Activated effector memory CD4-positive, alpha-beta T cell treated with anti-CD3 and anti-CD28 coated beads, Interleukin-2, amount 50 U/mL, for 16 hours (primary cell): ENCODE data around the gene GOLGA1.
"Not testable (repeated sequence)": the region's sequence is repeated elsewhere in the genome, so short reads cannot be mapped to it uniquely, and the experiment has no call there.

Experiments used
- DNase-seq: peaks from one replicate; pipeline ENCODE4 v3.0.0-alpha.2; 2020

The GOLGA1 gene

GRCh38 chr9:124855944-124856765 lies 84.7 kb downstream of the GOLGA1 start:
- DNase-seq: no peak

GRCh38 chr9:124855566-124855943 lies 85.3 kb downstream of the GOLGA1 start:
- no peak for DNase-seq

DNA sequence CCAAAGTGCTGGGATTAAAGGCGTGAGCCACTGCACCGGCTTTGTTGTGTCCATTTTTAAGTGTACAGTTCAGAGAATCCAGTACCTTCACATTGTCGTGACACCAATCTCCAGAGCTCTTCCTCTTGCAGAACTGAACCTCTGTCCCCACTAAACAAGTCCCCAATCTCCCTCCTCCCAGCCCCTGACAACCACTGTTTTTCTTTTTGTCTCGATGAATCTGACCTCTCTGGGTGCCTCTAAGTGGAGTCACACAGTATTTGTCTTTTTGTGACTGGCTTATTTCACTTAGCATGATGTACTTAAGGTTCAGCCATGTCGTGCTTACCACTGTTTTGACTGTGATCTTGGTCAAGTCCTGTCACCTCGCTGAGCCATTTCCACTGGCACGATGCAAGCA lies 86.1 kb downstream of the GOLGA1 start:
- DNase-seq: no peak

DNA sequence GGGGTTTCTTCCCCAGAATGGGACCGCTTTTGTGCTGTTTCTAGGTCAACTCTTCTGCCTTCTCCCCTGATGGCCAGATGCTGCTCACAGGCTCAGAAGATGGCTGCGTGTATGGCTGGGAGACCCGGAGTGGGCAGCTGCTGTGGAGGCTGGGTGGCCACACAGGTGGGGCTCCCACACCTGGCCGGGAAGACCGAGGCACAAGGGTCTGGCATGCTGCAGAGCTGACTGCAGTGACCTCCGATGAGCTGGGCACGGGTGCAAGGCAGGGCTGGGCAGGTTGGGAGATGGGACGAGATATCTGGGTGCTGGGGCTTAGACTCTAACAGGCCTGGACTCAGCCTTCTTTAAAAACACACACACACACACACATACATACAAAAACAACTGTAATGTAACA lies 86.7 kb downstream of the GOLGA1 start:
- no peak for DNase-seq

DNA sequence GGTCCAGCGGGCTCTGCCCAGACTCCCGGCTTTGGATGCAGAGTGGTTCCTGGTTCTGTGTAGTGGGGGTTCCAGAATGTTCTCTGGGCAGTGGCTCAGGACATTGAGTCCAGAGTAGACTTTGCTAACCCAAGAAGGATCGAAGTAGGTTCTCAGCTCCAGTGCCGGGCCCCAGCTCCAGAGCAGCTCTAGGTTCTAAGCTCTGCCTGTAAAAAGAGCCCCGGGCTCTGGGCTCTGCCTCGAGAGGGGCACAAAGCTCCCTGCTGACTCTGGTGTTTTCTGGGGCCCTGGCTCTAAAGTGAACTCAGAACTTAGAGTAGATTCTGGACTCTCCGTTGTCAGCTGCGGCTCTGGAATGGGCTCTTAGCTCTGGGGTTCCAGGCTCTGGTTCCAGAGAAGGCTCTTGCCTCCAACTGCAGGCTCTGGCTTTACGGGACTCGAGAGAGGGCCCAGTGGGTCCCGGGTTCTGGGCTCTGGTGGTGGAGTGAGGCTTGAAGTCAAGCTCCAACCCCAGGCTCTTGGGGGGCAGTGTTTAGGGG lies 87.2 kb downstream of the GOLGA1 start:
- no peak for DNase-seq

GRCh38 chr9:124852829-124853531 lies 87.9 kb downstream of the GOLGA1 start, which contains the start of gene WDR38:
TSS of gene WDR38 (plus strand) at chr9:124853460. CDS start at chr9:124853532, 72 bp downstream.
- DNase-seq: peak; percentile 93

GRCh38 chr9:124852121-124852828 lies 88.6 kb downstream of the GOLGA1 start:
- DNase-seq: no peak

- DNase-seq: no peak
Observed at GRCh38 chr9:124849801-124850200, 91.1 kb downstream of the GOLGA1 start.

- no peak for DNase-seq
Observed at GRCh38 chr9:124846969-124847368, 93.9 kb downstream of the GOLGA1 start.

DNA sequence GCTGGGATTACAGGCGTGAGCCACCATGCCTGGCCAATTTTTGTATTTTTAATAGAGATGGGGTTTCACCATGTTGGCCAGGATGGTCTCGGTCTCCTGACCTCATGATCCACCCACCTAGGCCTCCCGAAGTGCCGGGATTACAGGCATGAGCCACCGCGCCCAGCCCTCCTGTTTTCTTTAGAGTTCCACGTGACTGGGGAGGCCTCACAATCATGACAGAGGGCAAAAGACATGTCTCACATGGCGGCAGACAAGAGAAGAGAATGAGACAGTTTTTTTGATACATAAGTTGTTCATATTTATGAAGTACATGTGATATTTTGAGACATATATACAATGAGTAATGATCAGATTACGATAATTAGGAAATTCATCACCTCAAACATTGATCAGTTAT lies 94.4 kb downstream of the GOLGA1 start:
- not testable (repeated sequence) for DNase-seq

- no peak for DNase-seq
Observed at GRCh38 chr9:124844291-124844690, 96.6 kb downstream of the GOLGA1 start.

DNA sequence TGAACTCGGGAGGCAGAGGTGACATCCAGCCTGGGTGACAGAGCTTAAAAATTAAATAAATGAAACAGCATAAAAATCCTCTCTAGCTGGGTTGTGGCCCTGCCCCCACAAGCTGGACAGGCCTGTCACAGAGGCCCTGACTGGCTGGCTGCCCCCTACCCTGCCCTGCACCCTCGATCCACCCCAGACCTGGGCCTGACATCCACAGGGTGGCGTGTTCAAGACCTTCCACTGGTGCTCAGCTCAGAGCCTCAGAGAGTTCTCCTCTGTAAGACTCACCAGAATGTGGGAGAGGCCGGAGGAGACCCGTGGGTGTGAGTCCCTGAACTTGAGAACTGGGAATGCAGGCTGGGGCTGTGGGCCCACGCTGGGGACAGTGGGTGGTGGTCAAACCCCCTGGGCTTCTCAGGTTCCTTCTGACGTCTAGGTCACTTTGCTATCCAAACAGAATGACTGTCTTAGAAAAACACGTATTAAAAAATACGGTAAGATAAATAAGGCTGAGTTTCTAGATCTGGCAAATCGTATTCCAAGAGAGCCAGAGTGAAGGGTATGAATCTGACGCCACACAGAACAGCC lies 97.3 kb downstream of the GOLGA1 start:
- no peak for DNase-seq

DNA sequence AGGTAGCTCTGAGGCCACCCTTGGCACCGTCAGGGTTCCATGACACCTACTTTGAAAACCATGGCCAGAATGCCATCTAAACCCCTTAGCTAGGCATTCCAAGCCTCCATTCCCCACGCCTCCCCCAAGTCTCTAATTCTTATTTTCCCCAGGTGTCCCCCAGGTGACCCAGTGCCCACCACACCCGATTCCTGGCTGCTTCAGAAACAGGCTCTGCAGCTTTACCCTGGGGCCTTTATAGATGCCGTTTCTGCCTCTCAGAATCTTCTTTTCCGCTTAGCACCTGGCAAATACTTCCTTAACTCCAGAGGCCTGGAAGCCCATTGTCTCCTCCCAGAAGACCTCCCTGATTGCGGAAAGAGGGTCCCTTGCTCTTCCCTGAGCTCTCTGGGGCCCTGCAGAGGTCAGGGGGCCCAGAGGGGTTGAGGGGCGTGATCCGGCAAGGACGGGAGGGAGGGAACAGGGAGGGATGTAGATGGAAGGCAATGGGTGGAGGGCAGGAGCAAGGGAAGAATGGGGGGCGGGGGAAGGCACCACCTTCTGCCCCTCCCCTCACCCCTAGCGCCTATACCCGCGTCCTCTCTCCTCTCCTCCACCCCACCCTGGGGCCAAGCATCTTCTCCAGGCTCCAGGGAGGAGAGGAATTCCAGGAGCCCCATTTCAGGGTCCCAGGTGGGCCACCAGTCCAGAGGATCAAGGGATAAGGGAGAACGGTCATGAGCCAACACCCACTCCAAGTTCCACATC lies 99.6 kb downstream of the GOLGA1 start:
- no peak for DNase-seq

GRCh38 chr9:124840300-124840833 lies 100.5 kb downstream of the GOLGA1 start:
- DNase-seq: no peak

DNA sequence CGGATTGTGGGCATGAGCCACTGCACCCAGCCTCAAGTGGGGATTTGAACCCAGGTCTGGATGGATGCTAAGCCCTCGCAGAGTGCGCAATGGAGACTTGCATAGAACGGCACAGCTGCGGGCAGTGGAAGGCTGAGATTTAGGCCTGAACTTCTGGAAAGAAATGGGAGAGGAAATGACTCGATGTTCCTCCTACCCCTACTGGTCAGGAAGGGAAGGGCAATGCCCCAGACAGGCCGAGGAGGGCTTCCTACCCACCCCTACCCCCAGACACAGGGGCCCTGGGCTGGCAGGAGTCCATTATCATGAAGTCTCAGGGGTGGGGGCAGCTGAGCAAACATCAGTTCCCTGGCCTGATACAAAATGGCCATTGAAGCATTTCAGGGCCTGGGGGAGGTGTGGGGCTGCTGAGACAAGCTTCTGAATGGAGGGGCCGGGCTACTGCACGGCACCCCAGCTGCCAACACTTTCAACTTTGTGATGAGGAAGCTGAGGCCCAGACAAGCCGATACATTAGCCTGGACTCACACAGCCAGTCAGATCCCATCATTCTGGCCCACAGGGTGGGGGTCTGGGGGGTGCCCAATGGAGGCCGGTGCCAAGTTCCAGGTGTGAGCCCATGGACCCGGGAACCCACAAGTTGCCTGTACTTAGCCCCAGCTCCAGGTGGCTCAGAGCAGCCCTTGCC lies 101.1 kb downstream of the GOLGA1 start:
- no peak for DNase-seq

DNA sequence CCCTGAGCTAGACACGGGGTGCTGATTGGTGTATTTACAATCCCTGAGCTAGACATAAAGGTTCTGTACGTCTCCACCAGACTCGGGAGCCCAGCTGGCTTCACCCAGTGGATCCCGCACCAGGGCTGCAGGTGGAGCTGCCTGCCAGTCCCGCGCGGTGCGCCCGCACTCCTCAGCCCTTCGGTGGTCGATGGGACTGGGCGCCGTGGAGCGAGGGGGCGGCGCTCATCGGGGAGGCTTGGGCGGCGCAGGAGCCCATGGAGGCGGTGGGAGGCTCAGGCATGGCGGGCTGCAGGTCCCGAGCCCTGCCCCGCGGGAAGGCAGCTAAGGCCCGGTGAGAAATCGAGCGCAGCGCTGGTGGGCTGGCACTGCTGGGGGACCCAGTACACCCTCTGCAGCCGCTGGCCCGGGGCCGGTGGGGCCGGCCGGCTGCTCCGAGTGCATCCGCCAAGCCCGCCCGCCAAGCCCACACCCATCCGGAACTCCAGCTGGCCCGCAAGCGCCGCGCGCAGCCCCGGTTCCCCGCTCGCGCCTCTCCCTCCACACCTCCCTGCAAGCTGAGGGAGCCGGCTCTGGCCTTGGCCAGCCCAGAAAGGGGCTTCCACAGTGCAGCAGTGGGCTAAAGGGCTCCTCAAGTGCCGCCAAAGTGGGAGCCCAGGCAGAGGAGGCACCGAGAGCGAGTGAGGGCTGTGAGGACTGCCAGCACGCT lies 102.2 kb downstream of the GOLGA1 start:
- DNase-seq: not testable (repeated sequence)

GRCh38 chr9:124838132-124838531 lies 102.8 kb downstream of the GOLGA1 start:
- DNase-seq: not testable (repeated sequence)

- DNase-seq: no peak
Observed at GRCh38 chr9:124835026-124835557, 105.8 kb downstream of the GOLGA1 start.

GRCh38 chr9:124834591-124834990 lies 106.3 kb downstream of the GOLGA1 start:
- DNase-seq: no peak

DNA sequence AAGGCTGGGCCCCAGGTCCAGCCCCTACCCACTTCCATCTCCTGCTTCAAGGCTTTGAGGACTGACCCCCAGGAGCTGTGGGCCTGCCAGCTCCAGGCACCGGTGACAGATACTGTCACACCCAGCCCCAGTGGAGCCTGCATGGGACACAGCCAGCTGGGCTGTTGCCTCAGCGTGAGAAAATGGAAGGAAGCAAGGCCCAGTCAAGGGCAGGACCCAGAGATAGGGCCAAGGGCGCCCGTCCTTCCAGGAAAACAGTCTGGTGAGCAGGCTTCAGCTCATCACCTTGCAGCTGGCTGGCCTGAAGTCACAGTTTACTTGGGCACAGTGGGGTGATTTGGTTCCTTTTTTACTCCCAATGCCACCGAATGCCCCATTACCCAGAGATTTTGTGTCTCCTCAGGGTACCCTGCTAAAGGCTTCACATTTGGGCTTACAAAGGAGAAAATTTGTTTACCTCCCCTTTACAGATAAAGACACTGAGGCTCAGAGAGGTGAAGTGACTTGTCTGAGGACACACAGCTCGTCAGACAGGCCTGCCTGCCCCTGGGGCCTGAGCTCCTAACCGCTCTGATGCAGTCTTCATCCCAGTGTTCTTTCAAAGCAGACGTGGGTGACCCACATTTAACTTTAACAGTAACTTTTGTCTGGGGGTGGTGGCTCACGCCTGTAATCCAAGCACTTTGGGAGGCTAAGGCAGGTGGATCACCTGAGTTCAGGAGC lies 109.1 kb downstream of the GOLGA1 start:
- DNase-seq: no peak
